DMS153 treated with DMSO at 0.1 percent for 48 hours (cell line): ENCODE data around the gene FLT1.

Experiments used
- DNase-seq: peaks from one replicate; lab custom pipeline; 2025; ENCODE audit not compliant: unreplicated experiment; lab: John Stamatoyannopoulos, UW

FLT1 gene

DNA sequence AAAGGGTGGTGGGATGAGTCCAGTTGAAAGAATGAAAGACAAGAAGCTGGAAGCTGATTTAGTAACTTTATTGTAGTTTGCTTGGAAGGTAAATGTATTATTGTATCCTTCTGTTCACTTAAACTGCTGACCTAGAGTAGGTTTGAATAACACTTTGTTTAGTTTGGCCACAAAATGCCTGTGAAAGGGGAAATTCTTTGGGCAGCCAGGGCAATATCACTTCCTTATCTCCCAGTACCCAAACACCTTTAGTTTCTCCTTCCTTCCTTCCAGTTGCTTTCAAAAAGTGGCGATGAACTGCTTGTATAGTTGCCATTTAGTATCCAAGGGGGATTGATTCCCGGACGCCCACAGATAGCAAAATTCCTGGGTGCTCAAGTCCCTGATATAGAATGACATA, 236.5 kb downstream of the FLT1 start:
- DNase-seq = no peak

DNA sequence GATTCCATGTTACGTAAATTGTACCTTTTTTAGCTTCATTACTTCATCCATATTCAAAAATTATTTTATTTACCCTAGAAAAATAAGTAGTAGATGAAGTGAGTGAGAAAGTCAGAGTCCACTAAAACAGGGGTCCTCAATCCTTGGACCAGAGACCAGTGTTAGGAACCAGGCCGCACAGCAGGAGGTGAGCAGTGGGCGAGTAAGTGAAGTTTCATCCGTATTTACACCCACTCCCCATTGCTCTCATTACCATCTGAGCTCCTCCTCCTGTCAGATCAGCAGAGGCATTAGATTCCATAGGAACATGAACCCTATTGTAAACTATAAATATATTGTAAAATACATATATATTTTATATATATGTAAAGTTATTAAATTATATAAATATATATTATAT, 237.6 kb downstream of the FLT1 start:
- no peak for DNase-seq

DNA sequence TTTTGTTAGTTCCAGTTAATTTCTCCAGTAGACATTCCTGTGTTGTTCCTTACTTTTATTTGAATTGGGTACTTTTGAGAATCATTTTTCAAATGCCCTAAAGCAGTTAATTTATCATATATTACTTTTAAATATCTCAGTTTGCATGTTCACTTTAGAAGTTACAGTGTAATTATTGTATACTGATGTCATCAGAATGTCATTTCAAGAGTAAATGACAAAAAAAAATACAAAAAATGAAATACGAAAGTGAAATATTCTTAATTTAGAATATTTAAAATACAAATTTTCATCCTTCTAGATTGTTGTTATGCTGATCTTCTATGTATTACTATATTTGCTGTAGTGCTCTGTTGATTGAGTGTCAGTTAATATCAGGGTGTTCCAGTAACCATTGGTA, 242.4 kb downstream of the FLT1 start:
- DNase-seq = no peak

DNA sequence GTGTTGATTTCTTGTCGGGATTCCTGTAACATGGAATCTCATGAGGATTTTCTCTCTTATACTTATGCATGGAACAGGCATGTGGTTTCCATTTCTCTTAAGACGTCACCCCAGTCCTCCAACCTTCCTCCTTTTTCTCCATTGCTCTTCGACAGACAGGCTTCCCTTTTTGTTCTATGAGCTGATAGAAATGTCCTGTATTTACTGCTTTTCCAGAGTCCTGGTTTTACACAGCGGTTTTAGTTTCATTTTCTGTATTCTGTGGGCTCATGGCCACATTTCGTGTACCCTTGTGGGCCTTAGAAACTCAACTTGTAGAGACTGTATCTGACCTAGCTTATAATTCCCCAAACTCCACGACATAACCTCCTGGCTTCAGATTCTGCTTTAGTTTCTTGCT, 243.5 kb downstream of the FLT1 start:
- DNase-seq = no peak

DNA sequence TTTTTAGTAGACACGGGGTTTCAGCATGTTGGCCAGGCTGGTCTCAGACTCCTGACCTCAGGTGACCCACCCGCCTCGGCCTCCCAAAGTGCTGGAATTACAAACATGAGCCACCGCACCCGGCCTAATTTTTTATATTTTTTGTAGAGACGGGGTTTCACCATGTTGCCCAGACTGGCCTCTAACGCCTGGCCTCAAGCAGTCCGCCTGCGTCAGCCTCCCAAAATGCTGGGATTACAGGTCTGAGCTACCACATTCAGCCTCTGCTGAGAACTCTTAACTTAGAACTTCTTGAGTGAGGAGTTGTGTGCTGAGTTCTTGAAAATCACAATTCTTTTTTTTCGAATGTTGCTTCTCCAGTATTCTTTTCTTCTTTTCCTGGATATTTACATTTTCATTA, 244.4 kb downstream of the FLT1 start:
- DNase-seq = no peak
